Astrocyte (in vitro differentiated cells and primary cell): Measurements from ENCODE around the gene DLST.

Experiments
- EZH2 ChIP-seq: IDR thresholded peaks from 2 replicates; pipeline ENCODE4 v1.6.1; 2012; ENCODE audit warnings: mild to moderate bottlenecking, low read length, inconsistent platforms; ENCODE audit not compliant: insufficient read depth
- TF ChIP-seq, protein P1 (sequence below): IDR thresholded peaks from 2 replicates; pipeline ENCODE4 v1.5.1; 2011; ENCODE audit warnings: low read depth, mild to moderate bottlenecking, inconsistent platforms, low read length, moderate library complexity; ENCODE audit not compliant: insufficient read depth

DNA sequence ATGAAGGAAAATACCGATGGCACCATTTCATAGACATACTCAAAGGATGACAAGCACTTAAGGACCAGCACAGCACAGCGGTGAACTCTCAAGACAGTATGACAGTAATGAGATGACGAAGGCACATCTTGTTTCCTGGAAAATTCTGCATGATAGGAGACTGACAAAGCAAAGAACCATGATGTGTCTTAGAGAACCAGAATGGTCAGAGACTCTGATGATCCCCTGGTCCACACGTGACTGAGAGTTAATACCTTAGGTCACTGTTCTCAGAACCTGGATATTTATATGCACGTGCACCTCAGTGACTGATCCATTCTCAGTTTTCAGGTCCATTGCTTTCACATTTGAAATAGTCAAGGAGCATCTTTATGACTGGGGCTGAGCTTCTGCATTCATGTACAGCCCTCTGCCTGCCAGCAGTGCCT, 41.1 kb upstream of the DLST start:
- TF ChIP-seq, protein P1, sequence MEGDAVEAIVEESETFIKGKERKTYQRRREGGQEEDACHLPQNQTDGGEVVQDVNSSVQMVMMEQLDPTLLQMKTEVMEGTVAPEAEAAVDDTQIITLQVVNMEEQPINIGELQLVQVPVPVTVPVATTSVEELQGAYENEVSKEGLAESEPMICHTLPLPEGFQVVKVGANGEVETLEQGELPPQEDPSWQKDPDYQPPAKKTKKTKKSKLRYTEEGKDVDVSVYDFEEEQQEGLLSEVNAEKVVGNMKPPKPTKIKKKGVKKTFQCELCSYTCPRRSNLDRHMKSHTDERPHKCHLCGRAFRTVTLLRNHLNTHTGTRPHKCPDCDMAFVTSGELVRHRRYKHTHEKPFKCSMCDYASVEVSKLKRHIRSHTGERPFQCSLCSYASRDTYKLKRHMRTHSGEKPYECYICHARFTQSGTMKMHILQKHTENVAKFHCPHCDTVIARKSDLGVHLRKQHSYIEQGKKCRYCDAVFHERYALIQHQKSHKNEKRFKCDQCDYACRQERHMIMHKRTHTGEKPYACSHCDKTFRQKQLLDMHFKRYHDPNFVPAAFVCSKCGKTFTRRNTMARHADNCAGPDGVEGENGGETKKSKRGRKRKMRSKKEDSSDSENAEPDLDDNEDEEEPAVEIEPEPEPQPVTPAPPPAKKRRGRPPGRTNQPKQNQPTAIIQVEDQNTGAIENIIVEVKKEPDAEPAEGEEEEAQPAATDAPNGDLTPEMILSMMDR = no peak
- no peak for TF ChIP-seq EZH2
